ENCODE data around the gene RAP2B.
"Not testable (repeated sequence)": the region's sequence is repeated elsewhere in the genome, so short reads cannot be mapped to it uniquely, and the experiment has no call there.

RAP2B gene

GRCh38 chr3:153190923-153191322 lies 28.9 kb downstream of the RAP2B start:
- DNase-seq (ENCODE audit: insufficient read length, low spot score) (no peak), FAIRE-seq (no peak)

- DNase-seq (ENCODE audit: insufficient read length, low spot score) (no peak), FAIRE-seq (no peak)
Measured at GRCh38 chr3:153192327-153192726, 30.3 kb downstream of the RAP2B start.

GRCh38 chr3:153193786-153194476 lies 31.9 kb downstream of the RAP2B start:
- DNase-seq (ENCODE audit: insufficient read length, low spot score): not testable (repeated sequence)

GRCh38 chr3:153195349-153195879 lies 33.4 kb downstream of the RAP2B start:
- no peak for FAIRE-seq

More at GRCh38 chr3:153193786-153194476, 31.9 kb downstream of the RAP2B start:
- not testable (repeated sequence) for FAIRE-seq

GRCh38 chr3:153209596-153209995 lies 47.6 kb downstream of the RAP2B start:
- DNase-seq (ENCODE audit: insufficient read length, low spot score): peak; percentile 26
- peak; percentile 20 for FAIRE-seq

More at GRCh38 chr3:153195349-153195879, 33.4 kb downstream of the RAP2B start:
- no peak for DNase-seq (ENCODE audit: insufficient read length, low spot score)

- FAIRE-seq (no peak), DNase-seq (ENCODE audit: insufficient read length, low spot score) (no peak)
Measured at GRCh38 chr3:153210146-153210545, 48.1 kb downstream of the RAP2B start.

GRCh38 chr3:153210660-153211059 lies 48.6 kb downstream of the RAP2B start:
- no peak for FAIRE-seq

GRCh38 chr3:153215497-153215896 lies 53.5 kb downstream of the RAP2B start:
- DNase-seq (ENCODE audit: insufficient read length, low spot score) (no peak), FAIRE-seq (no peak)

More at GRCh38 chr3:153210660-153211059, 48.6 kb downstream of the RAP2B start:
- DNase-seq (ENCODE audit: insufficient read length, low spot score): no peak

- DNase-seq (ENCODE audit: insufficient read length, low spot score) (no peak), FAIRE-seq (no peak)
Measured at GRCh38 chr3:153215966-153216365, 53.9 kb downstream of the RAP2B start.

GRCh38 chr3:153216928-153217327 lies 54.9 kb downstream of the RAP2B start:
- FAIRE-seq (no peak), DNase-seq (ENCODE audit: insufficient read length, low spot score) (no peak)

GRCh38 chr3:153219146-153219545 lies 57.1 kb downstream of the RAP2B start:
- no peak for FAIRE-seq
- no peak for DNase-seq (ENCODE audit: insufficient read length, low spot score)

Data from HTR-8/SVneo (cell line).